Measurements from ENCODE around the gene POR. TPM values are rescaled to one million over a fixed set of nuclear protein-coding genes. Genes with fewer than 3 reads are reported as not detected.

POR gene
- total and polyA plus RNA-seq, 2 of the 8 experiments (the other 6 are each of a cell fraction or from before 2014, with no cell fraction given), result 98.7 to 144 TPM

GRCh38 chr7:75985518-75986146, 70.7 kb downstream of the POR start:
- Histone ChIP-seq H3K4me3 (ENCODE audit: extremely low read depth in 1 of 4, insufficient read depth in 2 of 4, low read depth in 3 of 4, low read length in 4 of 4) (no peak overlapping the region), H3K9me3 (ENCODE audit: insufficient read depth in 2 of 2, low read depth in 1 of 2, low read length in 1 of 2) (no peaks in the 10 kb centered on the region), H3K4ac (replicated peaks; ENCODE audit: insufficient read length, low read depth, low read length) (no peak overlapping the region), H3K27ac (ENCODE audit: low read depth, low read length) (no peak overlapping the region), H2BK120ac (replicated peaks; ENCODE audit: low read depth, low read length) (no peak overlapping the region), H3K4me2 (ENCODE audit: insufficient read depth in 1 of 2, low read depth in 2 of 2, low read length in 2 of 2) (no peak overlapping the region), H3K56ac (replicated peaks; ENCODE audit: insufficient read length, low read depth, low read length) (no peak overlapping the region), H4K8ac (ENCODE audit: extremely low read depth, insufficient read depth, low read length) (no peak overlapping the region), H3K23me2 (ENCODE audit: low read depth, low read length) (peaks cover 2% of the 10 kb centered on the region; the same call in 1 of the 2 replicates), H3K36me3 (ENCODE audit: control insufficient read depth in 2 of 4, insufficient read depth in 4 of 4, low read length in 3 of 4) (peaks cover 6 to 58% (median 32%) of the 10 kb centered on the region in 4 experiments; a peak in 7 of 8 replicates), H2BK5ac (ENCODE audit: low read depth, low read length) (no peak overlapping the region), H2BK12ac (ENCODE audit: low read depth, low read length) (no peak overlapping the region), H3K79me2 (ENCODE audit: control insufficient read depth in 1 of 2, insufficient read depth in 2 of 2, low read length in 2 of 2) (no peaks in the 10 kb centered on the region), H2AFZ (ENCODE audit: low read length) (no peak overlapping the region), H2BK20ac (ENCODE audit: low read length) (no peak overlapping the region), H3K27me3 (replicated peaks in 1 of 4; ENCODE audit: control insufficient read depth in 3 of 4, extremely low read depth in 1 of 4, insufficient read depth in 3 of 4, low read length in 3 of 4) (no peaks in the 10 kb centered on the region), H3K9ac (replicated peaks in 1 of 4; ENCODE audit: extremely low read depth in 1 of 4, low read depth in 3 of 4, low read length in 3 of 4) (no peak overlapping the region), H2AK5ac (ENCODE audit: low read depth, low read length) (no peak overlapping the region), H2BK15ac (ENCODE audit: low read length) (no peak overlapping the region), H3K18ac (ENCODE audit: extremely low read depth, low read length) (no peak overlapping the region), H3K14ac (ENCODE audit: insufficient read length) (no peak overlapping the region), H3K79me1 (ENCODE audit: low read depth, low read length) (0 out of 2 replicates have a peak, but pooled peaks cover 2% of the 10 kb centered on the region), H4K91ac (replicated peaks; ENCODE audit: insufficient read length, low read length) (no peak overlapping the region), H3K4me1 (replicated peaks in 1 of 4; ENCODE audit: control insufficient read depth in 3 of 4, insufficient read depth in 4 of 4, low read length in 3 of 4) (peaks cover 0 to 14% (median 4%) of the 10 kb centered on the region in 4 experiments; a peak in 4 of 7 replicates), H3K23ac (ENCODE audit: insufficient read length) (no peak overlapping the region), H4K5ac (ENCODE audit: insufficient read length, low read depth, low read length) (no peak overlapping the region), H4K20me1 (replicated peaks in 1 of 2; ENCODE audit: control insufficient read depth in 1 of 2, insufficient read depth in 2 of 2, low read length in 2 of 2) (peaks cover 0 to 7% of the 10 kb centered on the region in 2 experiments)
- 96% methylated on average over 19 of the region's 41 CpGs; no CpG with 5 or more reads in 1 of the 2 experiments for WGBS, 2 experiments (ENCODE audit: extremely low coverage in 1 of 2, insufficient coverage in 1 of 2, insufficient read length in 1 of 2, insufficient replicate concordance in 2 of 2, low coverage in 1 of 2, low lambda C conversion rate in 2 of 2, missing lambda C conversion rate in 1 of 2)
- ChIA-PET CTCF (ENCODE audit: partially characterized antibody) (interaction anchor here (0.6 to 1.3 kb wide), 5 partner anchors 13 to 38 kb away, joined by 3 to 5 read pairs (median 4); no protein-coding TSS in a partner anchor), POLR2A (ENCODE audit: partially characterized antibody) (interaction anchor here (0.9 to 1.7 kb wide), 6 partner anchors 8 to 70 kb away, joined by 3 to 6 read pairs (median 4); no protein-coding TSS in a partner anchor)
- no peak for FAIRE-seq
- DNase-seq (ENCODE audit: low read depth in 1 of 2, low spot score in 2 of 2), result no peak
- TF ChIP-seq CBX8 (IDR thresholded peaks at IDR 0.05; ENCODE audit: borderline replicate concordance, low read depth, low read length), result no peak
- TF ChIP-seq TAF7 (optimal IDR thresholded peaks at IDR 0.05; ENCODE audit: borderline replicate concordance, low read depth, low read length), result no peak
